ENCODE measurements around the gene ERG28. TPM values are rescaled to one million over a fixed set of nuclear protein-coding genes. Genes with fewer than 3 reads are reported as not detected.
A peak's percentile ranks its signal among the peaks of the same experiment; 100 is the strongest.

Gene ERG28
- polyA plus RNA-seq, 3 donors, result 1.6 to 8.2 (median 5.7) TPM

GRCh38 chr14:75653563-75653962 lies 7.1 kb downstream of the ERG28 start:
- intact Hi-C loops (cut with micrococcal nuclease), result loop anchor here (5.0 kb wide), 1 partner anchor 36 kb away; no protein-coding TSS in a partner anchor

GRCh38 chr14:75650253-75651058 lies 10.2 kb downstream of the ERG28 start:
- TF ChIP-seq, protein P1, sequence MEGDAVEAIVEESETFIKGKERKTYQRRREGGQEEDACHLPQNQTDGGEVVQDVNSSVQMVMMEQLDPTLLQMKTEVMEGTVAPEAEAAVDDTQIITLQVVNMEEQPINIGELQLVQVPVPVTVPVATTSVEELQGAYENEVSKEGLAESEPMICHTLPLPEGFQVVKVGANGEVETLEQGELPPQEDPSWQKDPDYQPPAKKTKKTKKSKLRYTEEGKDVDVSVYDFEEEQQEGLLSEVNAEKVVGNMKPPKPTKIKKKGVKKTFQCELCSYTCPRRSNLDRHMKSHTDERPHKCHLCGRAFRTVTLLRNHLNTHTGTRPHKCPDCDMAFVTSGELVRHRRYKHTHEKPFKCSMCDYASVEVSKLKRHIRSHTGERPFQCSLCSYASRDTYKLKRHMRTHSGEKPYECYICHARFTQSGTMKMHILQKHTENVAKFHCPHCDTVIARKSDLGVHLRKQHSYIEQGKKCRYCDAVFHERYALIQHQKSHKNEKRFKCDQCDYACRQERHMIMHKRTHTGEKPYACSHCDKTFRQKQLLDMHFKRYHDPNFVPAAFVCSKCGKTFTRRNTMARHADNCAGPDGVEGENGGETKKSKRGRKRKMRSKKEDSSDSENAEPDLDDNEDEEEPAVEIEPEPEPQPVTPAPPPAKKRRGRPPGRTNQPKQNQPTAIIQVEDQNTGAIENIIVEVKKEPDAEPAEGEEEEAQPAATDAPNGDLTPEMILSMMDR (IDR thresholded peaks at IDR 0.05), result no peak
- Histone ChIP-seq H3K4me3 (replicated peaks in 1 of 3; ENCODE audit: low read depth in 2 of 3, low read length in 3 of 3) (no peak overlapping the region), H3K36me3 (replicated peaks in 1 of 2; ENCODE audit: control insufficient read depth in 1 of 2, insufficient read depth in 2 of 2, low read length in 2 of 2) (peaks cover 48 to 73% of the 10 kb centered on the region in 2 donors), H4K20me1 (ENCODE audit: insufficient read depth, low read length) (no peaks in the 10 kb centered on the region), H3K79me2 (ENCODE audit: insufficient read depth, low read length) (no peaks in the 10 kb centered on the region), H3K9ac (ENCODE audit: insufficient read depth, low read length, poor library complexity, severe bottlenecking) (no peak overlapping the region), H2AFZ (ENCODE audit: insufficient read depth, low read depth, low read length, poor library complexity, severe bottlenecking) (no peak overlapping the region), H3K9me3 (replicated peaks in 1 of 2; ENCODE audit: control insufficient read depth in 1 of 2, insufficient read depth in 1 of 2, low read length in 2 of 2) (no peaks in the 10 kb centered on the region), H3K27ac (ENCODE audit: low read depth in 1 of 2, low read length in 2 of 2) (no peak overlapping the region), H3K4me1 (ENCODE audit: control insufficient read depth in 1 of 2, insufficient read depth in 2 of 2, low read length in 2 of 2) (no peaks in the 10 kb centered on the region), H3K4me2 (replicated peaks; ENCODE audit: extremely low read depth, low read length, poor library complexity, severe bottlenecking) (no peak overlapping the region), H3K27me3 (ENCODE audit: control insufficient read depth in 2 of 2, insufficient read depth in 2 of 2, low read length in 2 of 2) (no peaks in the 10 kb centered on the region)
- Mint-ChIP-seq H3K9me3 (no peaks in the 10 kb centered on the region), H3K4me1 (peaks cover 3% of the 10 kb centered on the region), H3K27ac (peak overlapping the region in 1 of 7 donors; percentile 46), H3K36me3 (peaks cover 58 to 84% of the 10 kb centered on the region in 2 donors), H3K4me3 (no peak overlapping the region), H3K27me3 (ENCODE audit: low read depth in 3 of 3) (no peaks in the 10 kb centered on the region)
- 96% methylated on average over 3 of the region's 5 CpGs for WGBS (ENCODE audit: insufficient coverage)
- no peak for DNase-seq
- intact Hi-C loops (cut with micrococcal nuclease), result loop anchor here (5.0 kb wide), 1 partner anchor 33 kb away; no protein-coding TSS in a partner anchor

More at GRCh38 chr14:75653563-75653962, 7.1 kb downstream of the ERG28 start:
- TF ChIP-seq, protein P1 (IDR thresholded peaks at IDR 0.05), result no peak
- H3K9me3 Mint-ChIP-seq, result no peaks in the 10 kb centered on the region
- WGBS (ENCODE audit: insufficient coverage), result no CpG with 5 or more reads among the region's 1 CpG
- Histone ChIP-seq H2AFZ (ENCODE audit: insufficient read depth, low read depth, low read length, poor library complexity, severe bottlenecking) (no peak overlapping the region), H3K9ac (ENCODE audit: insufficient read depth, low read length, poor library complexity, severe bottlenecking) (no peak overlapping the region), H3K27me3 (ENCODE audit: control insufficient read depth in 2 of 2, insufficient read depth in 2 of 2, low read length in 2 of 2) (no peaks in the 10 kb centered on the region), H3K4me3 (replicated peaks in 1 of 3; ENCODE audit: low read depth in 2 of 3, low read length in 3 of 3) (no peak overlapping the region), H3K4me1 (ENCODE audit: control insufficient read depth in 1 of 2, insufficient read depth in 2 of 2, low read length in 2 of 2) (no peaks in the 10 kb centered on the region), H4K20me1 (ENCODE audit: insufficient read depth, low read length) (no peaks in the 10 kb centered on the region), H3K36me3 (replicated peaks in 1 of 2; ENCODE audit: control insufficient read depth in 1 of 2, insufficient read depth in 2 of 2, low read length in 2 of 2) (peaks cover 27 to 64% of the 10 kb centered on the region in 2 donors), H3K9me3 (replicated peaks in 1 of 2; ENCODE audit: control insufficient read depth in 1 of 2, insufficient read depth in 1 of 2, low read length in 2 of 2) (no peaks in the 10 kb centered on the region), H3K79me2 (ENCODE audit: insufficient read depth, low read length) (no peaks in the 10 kb centered on the region), H3K4me2 (replicated peaks; ENCODE audit: extremely low read depth, low read length, poor library complexity, severe bottlenecking) (no peak overlapping the region), H3K27ac (ENCODE audit: low read depth in 1 of 2, low read length in 2 of 2) (no peak overlapping the region)
- peaks cover 4% of the 10 kb centered on the region for H3K4me1 Mint-ChIP-seq
- peaks cover 39 to 71% of the 10 kb centered on the region in 2 donors for H3K36me3 Mint-ChIP-seq
- no peak overlapping the region for H3K4me3 Mint-ChIP-seq
- H3K27me3 Mint-ChIP-seq (ENCODE audit: low read depth in 3 of 3), result no peaks in the 10 kb centered on the region
- DNase-seq, result no peak
- H3K27ac Mint-ChIP-seq, result no peak overlapping the region
